ENCODE measurements around the gene PPP1R1B.

- TF ChIP-seq, protein P1, sequence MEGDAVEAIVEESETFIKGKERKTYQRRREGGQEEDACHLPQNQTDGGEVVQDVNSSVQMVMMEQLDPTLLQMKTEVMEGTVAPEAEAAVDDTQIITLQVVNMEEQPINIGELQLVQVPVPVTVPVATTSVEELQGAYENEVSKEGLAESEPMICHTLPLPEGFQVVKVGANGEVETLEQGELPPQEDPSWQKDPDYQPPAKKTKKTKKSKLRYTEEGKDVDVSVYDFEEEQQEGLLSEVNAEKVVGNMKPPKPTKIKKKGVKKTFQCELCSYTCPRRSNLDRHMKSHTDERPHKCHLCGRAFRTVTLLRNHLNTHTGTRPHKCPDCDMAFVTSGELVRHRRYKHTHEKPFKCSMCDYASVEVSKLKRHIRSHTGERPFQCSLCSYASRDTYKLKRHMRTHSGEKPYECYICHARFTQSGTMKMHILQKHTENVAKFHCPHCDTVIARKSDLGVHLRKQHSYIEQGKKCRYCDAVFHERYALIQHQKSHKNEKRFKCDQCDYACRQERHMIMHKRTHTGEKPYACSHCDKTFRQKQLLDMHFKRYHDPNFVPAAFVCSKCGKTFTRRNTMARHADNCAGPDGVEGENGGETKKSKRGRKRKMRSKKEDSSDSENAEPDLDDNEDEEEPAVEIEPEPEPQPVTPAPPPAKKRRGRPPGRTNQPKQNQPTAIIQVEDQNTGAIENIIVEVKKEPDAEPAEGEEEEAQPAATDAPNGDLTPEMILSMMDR (IDR thresholded peaks at IDR 0.05): peak; percentile 17 to 43 (median 22)
- TF ChIP-seq POLR2A (IDR thresholded peaks at IDR 0.05): no peak
These were observed 27.0 kb downstream of the PPP1R1B start for GRCh38 chr17:39653662-39654331.

Data from vagina (tissue), 2 donors.